Measurements from ENCODE around the gene SAMD7. TPM values are rescaled to one million over a fixed set of nuclear protein-coding genes. Genes with fewer than 3 reads are reported as not detected.

The SAMD7 gene
- total RNA-seq, 2 experiments from 2014 or later: not detected

- Histone ChIP-seq H3K27me3 (ENCODE audit: control insufficient read depth in 1 of 2, insufficient read depth in 2 of 2, low read length in 2 of 2) (peaks cover 0 to 4% of the 10 kb centered on the region in 2 experiments), H3K4me3 (ENCODE audit: low read length) (no peak overlapping the region), H3K9me3 (ENCODE audit: control insufficient read depth in 1 of 2, insufficient read depth in 1 of 2, low read length in 2 of 2) (no peaks in the 10 kb centered on the region), H3K27ac (ENCODE audit: low read depth in 1 of 2, low read length in 2 of 2) (no peak overlapping the region), H3K36me3 (ENCODE audit: insufficient read depth, low read length) (no peaks in the 10 kb centered on the region), H3K4me1 (ENCODE audit: insufficient read depth, low read length) (peaks cover 3% of the 10 kb centered on the region)
- DNase-seq (peak in 1 of 14 experiments; percentile 25), ATAC-seq (ENCODE audit: poor library complexity) (no peak)
- TF ChIP-seq CTCF (IDR thresholded peaks at IDR 0.05): no peak
- POLR2A ChIA-PET: interaction anchor here (0.6 kb wide), 1 partner anchor 8 kb away, joined by 5 read pairs; no protein-coding TSS in a partner anchor
- no peak overlapping the region for H3K27ac Mint-ChIP-seq
- H3K36me3 Mint-ChIP-seq (ENCODE audit: low read depth): no peaks in the 10 kb centered on the region
- no peaks in the 10 kb centered on the region for H3K9me3 Mint-ChIP-seq
- CTCF ChIA-PET: no interaction called here
- intact Hi-C loops (cut with DNase I, micrococcal nuclease): no loop called here
- H3K27me3 Mint-ChIP-seq: peaks cover 9% of the 10 kb centered on the region
- H3K4me1 Mint-ChIP-seq (ENCODE audit: low read depth): peaks cover 18% of the 10 kb centered on the region
- H3K4me3 Mint-ChIP-seq: no peak overlapping the region
Observed at GRCh38 chr3:169940470-169941181, 29.3 kb downstream of the SAMD7 start.

- ATAC-seq (ENCODE audit: poor library complexity): peak; percentile 92
- Mint-ChIP-seq H3K27ac (no peak overlapping the region), H3K36me3 (ENCODE audit: low read depth) (no peaks in the 10 kb centered on the region), H3K4me3 (no peak overlapping the region), H3K9me3 (no peaks in the 10 kb centered on the region), H3K4me1 (ENCODE audit: low read depth) (peaks cover 17% of the 10 kb centered on the region), H3K27me3 (peaks cover 9% of the 10 kb centered on the region)
- ChIA-PET POLR2A (interaction anchor here (1.0 kb wide), 1 partner anchor 22 kb away, joined by 3 read pairs; the partner anchor contains the start of gene SEC62), CTCF (no interaction called here)
- intact Hi-C loops (cut with DNase I, micrococcal nuclease): no loop called here
- no peaks in the 10 kb centered on the region for H3K36me3 ChIP-seq (ENCODE audit: insufficient read depth, low read length)
- peaks cover 0 to 4% of the 10 kb centered on the region in 2 experiments for H3K27me3 ChIP-seq (ENCODE audit: control insufficient read depth in 1 of 2, insufficient read depth in 2 of 2, low read length in 2 of 2)
- TF ChIP-seq CTCF (IDR thresholded peaks at IDR 0.05): no peak
- no peak overlapping the region for H3K27ac ChIP-seq (ENCODE audit: low read depth in 1 of 2, low read length in 2 of 2)
- H3K4me3 ChIP-seq (ENCODE audit: low read length): no peak overlapping the region
- H3K9me3 ChIP-seq (ENCODE audit: control insufficient read depth in 1 of 2, insufficient read depth in 1 of 2, low read length in 2 of 2): no peaks in the 10 kb centered on the region
- peaks cover 3% of the 10 kb centered on the region for H3K4me1 ChIP-seq (ENCODE audit: insufficient read depth, low read length)
- peak in 8 of 14 experiments; percentile 6 to 77 (median 16) for DNase-seq
Observed at GRCh38 chr3:169945313-169945712, 33.9 kb downstream of the SAMD7 start.

GRCh38 chr3:169946336-169946735 lies 35.0 kb downstream of the SAMD7 start:
- Mint-ChIP-seq H3K36me3 (ENCODE audit: low read depth) (no peaks in the 10 kb centered on the region), H3K4me3 (no peak overlapping the region), H3K9me3 (no peaks in the 10 kb centered on the region), H3K27me3 (peaks cover 5% of the 10 kb centered on the region), H3K4me1 (ENCODE audit: low read depth) (peaks cover 8% of the 10 kb centered on the region), H3K27ac (no peak overlapping the region)
- CTCF ChIA-PET: no interaction called here
- Histone ChIP-seq H3K4me3 (ENCODE audit: low read length) (no peak overlapping the region), H3K36me3 (ENCODE audit: insufficient read depth, low read length) (no peaks in the 10 kb centered on the region), H3K27me3 (ENCODE audit: control insufficient read depth in 1 of 2, insufficient read depth in 2 of 2, low read length in 2 of 2) (peaks cover 0 to 4% of the 10 kb centered on the region in 2 experiments), H3K27ac (ENCODE audit: low read depth in 1 of 2, low read length in 2 of 2) (no peak overlapping the region), H3K9me3 (ENCODE audit: control insufficient read depth in 1 of 2, insufficient read depth in 1 of 2, low read length in 2 of 2) (no peaks in the 10 kb centered on the region), H3K4me1 (ENCODE audit: insufficient read depth, low read length) (peaks cover 3% of the 10 kb centered on the region)
- no peak for ATAC-seq (ENCODE audit: poor library complexity)
- TF ChIP-seq CTCF (IDR thresholded peaks at IDR 0.05): no peak
- DNase-seq: no peak
- intact Hi-C loops (cut with DNase I, micrococcal nuclease): no loop called here
- POLR2A ChIA-PET: no interaction called here

Measured in CD4-positive, alpha-beta T cell (primary cell).